Coronary artery (tissue), 2 donors: ENCODE results near the gene PRR20B.
"Not testable (repeated sequence)": the region's sequence is repeated elsewhere in the genome, so short reads cannot be mapped to it uniquely, and the experiment has no call there.

Experiments
- DNase-seq: peaks from one replicate; pipeline ENCODE4 v3.0.0-alpha.2; 2017; ENCODE audit warnings: low spot score
- H3K27ac ChIP-seq, 2 donors: fragments of 200-600 bp; sonication (generic); one replicate each; pipeline ENCODE4 v1.5.1; 2016 to 2019
- H3K4me3 ChIP-seq: fragments of 200-600 bp; sonication (generic); 2 replicates; pipeline ENCODE4 v1.5.1; 2016; ENCODE audit warnings: mild to moderate bottlenecking, moderate library complexity
- CTCF ChIP-seq: fragments of 200-600 bp; sonication (generic); IDR thresholded peaks from one replicate; pipeline ENCODE4 v1.5.1; 2019; ENCODE audit warnings: antibody characterized with exemption

PRR20B gene

GRCh38 chr13:57147188-57147587 lies at the start of gene PRR20B:
Gene PRR20B, plus strand, starts transcription at chr13:57147488. Its CDS starts 387 bp downstream, at chr13:57147875.
- not testable (repeated sequence) for H3K4me3 ChIP-seq, DNase-seq, H3K27ac ChIP-seq

GRCh38 chr13:57114945-57115344 lies 32.3 kb upstream of the PRR20B start:
- no peak for DNase-seq
- TF ChIP-seq CTCF: no peak
- no peak overlapping the region for H3K27ac ChIP-seq
- no peak overlapping the region for H3K4me3 ChIP-seq

GRCh38 chr13:57123681-57124080 lies 23.6 kb upstream of the PRR20B start:
- Histone ChIP-seq H3K4me3 (no peak overlapping the region), H3K27ac (peak overlapping the region in 1 of 2 donors; percentile 14)
- no peak for DNase-seq
- TF ChIP-seq CTCF: no peak

- TF ChIP-seq CTCF: no peak
- DNase-seq: no peak
- Histone ChIP-seq H3K27ac (no peak overlapping the region), H3K4me3 (no peak overlapping the region)
Observed at GRCh38 chr13:57128909-57129308, 18.4 kb upstream of the PRR20B start.

- TF ChIP-seq CTCF: no peak
- DNase-seq: no peak
- Histone ChIP-seq H3K4me3 (no peak overlapping the region), H3K27ac (no peak overlapping the region)
Observed at GRCh38 chr13:57136093-57136492, 11.2 kb upstream of the PRR20B start.

- no peak for DNase-seq
- H3K27ac ChIP-seq: no peak overlapping the region
- no peak for TF ChIP-seq CTCF
- no peak overlapping the region for H3K4me3 ChIP-seq
Observed at GRCh38 chr13:57137585-57137984, 9.7 kb upstream of the PRR20B start.

GRCh38 chr13:57138988-57139387 lies 8.3 kb upstream of the PRR20B start:
- no peak for TF ChIP-seq CTCF
- no peak for DNase-seq
- Histone ChIP-seq H3K4me3 (no peak overlapping the region), H3K27ac (no peak overlapping the region)

- DNase-seq, H3K27ac ChIP-seq: not testable (repeated sequence)
Observed at GRCh38 chr13:57139781-57140180, 7.5 kb upstream of the PRR20B start.

GRCh38 chr13:57140235-57140968 lies 6.9 kb upstream of the PRR20B start, which contains the start of gene PRR20A:
Gene PRR20A, plus strand, starts transcription at chr13:57140918. Its CDS starts 387 bp downstream, at chr13:57141305.
- not testable (repeated sequence) for DNase-seq, H3K4me3 ChIP-seq, H3K27ac ChIP-seq

More at GRCh38 chr13:57139781-57140180, 7.5 kb upstream of the PRR20B start:
- H3K4me3 ChIP-seq: not testable (repeated sequence)

GRCh38 chr13:57148106-57148505 lies 818 bp downstream of the PRR20B start:
- H3K27ac ChIP-seq, H3K4me3 ChIP-seq, DNase-seq: not testable (repeated sequence)

GRCh38 chr13:57153761-57154160 lies 6.5 kb downstream of the PRR20B start, which contains the start of gene PRR20C:
Gene PRR20C, plus strand, starts transcription at chr13:57154061. Its CDS starts 387 bp downstream, at chr13:57154448.
- H3K4me3 ChIP-seq, DNase-seq, H3K27ac ChIP-seq: not testable (repeated sequence)

- H3K4me3 ChIP-seq, DNase-seq, H3K27ac ChIP-seq: not testable (repeated sequence)
Observed at GRCh38 chr13:57160332-57160731, 13.0 kb downstream of the PRR20B start, which contains the start of gene PRR20D. Gene PRR20D, plus strand, starts transcription at chr13:57160632. Its CDS starts 387 bp downstream, at chr13:57161019.
